NCI-H460 (cell line): ENCODE results near the gene RFC2. TPM values are rescaled to one million over a fixed set of nuclear protein-coding genes. Genes with fewer than 3 reads are reported as not detected.
A peak's percentile ranks its signal among the peaks of the same experiment; 100 is the strongest.
"Not testable (repeated sequence)": the region's sequence is repeated elsewhere in the genome, so short reads cannot be mapped to it uniquely, and the experiment has no call there.

ENCODE experiments used
- DNase-seq: peaks from one replicate; pipeline ENCODE4 v3.0.0-alpha.2; 2016; ENCODE audit warnings: low read depth; ENCODE audit errors: extremely low read depth
- total RNA-seq: library from RNA; depleted of rRNA; stranded (reverse); fragments of >200 nt; shearing (Covaris generic); gene quantifications from 2 replicates; pipeline ENCODE4 v1.2.3, GENCODE V29; 2014

RFC2 gene
- total RNA-seq, 1 experiment from 2014 or later: 30.1 TPM

- DNase-seq: no peak
Measured at GRCh38 chr7:74220229-74220628, 34.0 kb downstream of the RFC2 start.

DNA sequence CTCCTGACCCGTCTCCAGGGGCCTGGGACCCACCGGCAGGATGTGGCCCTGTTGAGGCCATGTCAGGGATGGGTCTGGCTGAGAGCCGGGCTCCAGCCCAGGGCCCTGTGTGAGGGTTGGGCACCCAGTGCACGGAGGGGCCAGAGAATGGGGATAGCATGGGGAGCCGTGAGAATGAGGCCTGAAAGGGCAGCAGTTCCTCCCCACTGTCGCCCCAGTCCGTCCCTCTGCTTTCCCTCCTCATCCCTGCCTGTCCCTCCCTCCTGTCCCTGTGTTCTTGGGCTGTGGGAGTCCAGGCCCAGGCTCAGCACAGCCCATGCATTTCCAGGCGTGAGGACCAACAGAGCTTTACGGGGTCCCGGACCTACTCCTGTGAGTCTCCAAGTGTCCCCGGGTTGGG is 34.8 kb downstream of the RFC2 start:
- DNase-seq: no peak

- DNase-seq: no peak
Measured at GRCh38 chr7:74218343-74218698, 35.9 kb downstream of the RFC2 start.

DNA sequence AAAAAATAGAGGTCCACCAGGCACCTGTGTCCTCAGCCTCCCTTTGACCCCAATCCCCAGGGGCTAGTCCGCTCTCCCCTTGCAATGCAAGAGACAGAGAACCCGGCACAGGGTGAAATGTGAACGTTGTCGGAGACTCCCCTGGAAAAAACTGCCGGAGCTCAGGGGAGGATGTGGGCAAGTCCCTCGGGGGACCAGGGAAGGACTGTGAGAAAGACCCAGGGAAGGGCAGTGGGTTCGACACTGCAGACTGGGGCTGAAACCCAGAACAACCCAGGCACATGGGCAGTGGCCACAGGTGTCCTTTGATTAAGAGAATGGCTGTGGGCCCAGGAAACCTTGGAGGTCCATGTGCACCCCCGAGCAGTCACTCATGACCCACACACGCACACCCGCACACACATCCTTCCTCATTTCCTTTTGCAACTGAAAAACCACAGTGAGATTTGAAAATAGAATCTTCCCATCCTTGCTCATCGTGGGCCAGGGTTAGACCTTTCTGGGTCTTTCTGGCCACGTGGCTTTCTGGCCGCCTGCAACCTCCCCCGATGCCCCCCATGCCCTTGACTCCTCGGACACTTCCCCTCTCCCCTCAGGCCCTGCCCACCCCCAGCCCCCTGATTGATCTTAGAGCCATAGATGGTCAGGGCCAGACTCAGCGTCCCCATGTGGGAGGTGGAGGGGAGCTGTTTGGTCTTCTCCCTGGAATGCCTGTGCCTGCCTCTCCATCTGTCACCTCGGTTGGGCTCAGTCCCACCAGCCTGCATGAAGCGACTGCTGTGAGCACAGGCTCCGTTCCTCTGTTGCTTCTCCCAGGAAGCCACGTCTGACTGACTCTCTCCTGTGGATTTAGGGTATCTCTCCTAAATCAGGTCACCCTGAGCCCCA is 36.5 kb downstream of the RFC2 start:
- DNase-seq: no peak

DNA sequence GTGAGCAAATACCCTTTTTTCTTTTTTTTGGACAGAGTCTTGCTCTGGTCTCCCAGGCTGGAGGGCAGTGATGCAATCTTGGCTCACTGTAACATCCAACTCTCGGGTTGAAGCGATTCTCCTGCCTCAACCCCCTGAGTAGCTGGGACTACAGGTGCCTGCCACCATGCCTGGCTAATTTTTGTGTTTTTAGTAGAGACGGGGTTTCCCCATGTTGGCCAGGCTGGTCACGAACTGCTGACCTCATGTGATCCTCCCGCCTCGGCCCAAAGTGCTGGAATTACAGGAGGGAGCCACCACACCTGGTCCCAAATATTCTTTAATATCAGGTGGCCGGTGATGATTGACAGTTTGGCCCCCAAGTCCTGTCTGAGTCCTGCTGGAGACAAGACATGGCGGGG is 37.8 kb downstream of the RFC2 start:
- no peak for DNase-seq

DNA sequence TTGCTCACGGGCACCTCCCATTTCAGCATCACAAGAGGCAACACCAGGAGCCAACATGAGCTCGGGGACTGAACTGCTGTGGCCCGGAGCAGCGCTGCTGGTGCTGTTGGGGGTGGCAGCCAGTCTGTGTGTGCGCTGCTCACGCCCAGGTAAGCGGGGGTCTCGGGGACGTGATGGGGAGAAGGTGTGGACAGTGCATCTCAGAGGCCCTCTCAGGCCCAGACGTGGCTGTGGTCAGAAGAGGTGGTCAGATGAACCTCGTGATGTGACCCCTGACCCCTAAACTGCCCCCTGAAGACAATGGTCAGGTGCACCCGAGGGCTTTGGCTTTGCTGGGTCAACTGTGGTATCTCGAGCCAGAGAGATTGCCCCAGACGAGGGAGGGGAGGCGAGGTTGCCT is 38.3 kb downstream of the RFC2 start:
- no peak for DNase-seq

DNA sequence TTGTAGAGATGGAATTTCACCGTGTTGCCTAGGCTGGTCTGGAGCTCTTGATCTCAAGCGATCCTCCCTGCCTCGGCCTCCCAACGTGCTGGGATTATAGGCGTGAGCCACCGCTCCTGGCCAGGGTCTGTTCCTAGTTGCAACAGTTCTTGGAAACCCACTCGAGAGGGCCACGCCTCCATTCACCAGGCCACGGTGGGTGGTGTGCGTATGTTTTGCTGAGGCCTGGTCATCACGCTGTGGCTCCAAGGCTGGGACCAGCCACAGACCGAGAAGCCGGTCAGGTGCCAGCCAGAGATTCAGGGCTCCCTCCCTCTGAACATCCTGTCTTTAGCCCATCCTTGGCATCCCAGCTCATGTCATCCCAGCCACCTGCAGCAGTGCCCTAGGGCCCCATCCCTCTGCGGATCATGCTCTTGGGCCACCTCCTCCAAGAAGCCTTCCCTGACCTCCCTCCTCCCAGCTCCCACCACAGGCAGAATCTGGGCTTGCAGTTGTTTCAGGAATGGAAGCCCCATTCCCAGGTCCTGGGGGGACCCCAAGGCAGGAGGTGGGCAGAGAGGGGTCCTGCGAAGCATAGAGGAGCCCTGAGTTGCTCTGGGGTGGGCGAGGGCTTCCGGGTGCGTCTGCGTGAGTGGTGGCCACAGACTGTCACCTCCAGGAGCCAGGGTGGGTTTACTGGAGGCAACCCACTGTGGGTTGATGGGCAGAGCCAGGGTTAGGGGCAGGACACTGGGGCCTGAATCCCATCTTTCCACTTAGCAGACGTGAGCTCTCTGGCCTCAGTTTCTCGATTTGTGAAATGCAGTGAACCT is 39.2 kb downstream of the RFC2 start:
- no peak for DNase-seq

DNA sequence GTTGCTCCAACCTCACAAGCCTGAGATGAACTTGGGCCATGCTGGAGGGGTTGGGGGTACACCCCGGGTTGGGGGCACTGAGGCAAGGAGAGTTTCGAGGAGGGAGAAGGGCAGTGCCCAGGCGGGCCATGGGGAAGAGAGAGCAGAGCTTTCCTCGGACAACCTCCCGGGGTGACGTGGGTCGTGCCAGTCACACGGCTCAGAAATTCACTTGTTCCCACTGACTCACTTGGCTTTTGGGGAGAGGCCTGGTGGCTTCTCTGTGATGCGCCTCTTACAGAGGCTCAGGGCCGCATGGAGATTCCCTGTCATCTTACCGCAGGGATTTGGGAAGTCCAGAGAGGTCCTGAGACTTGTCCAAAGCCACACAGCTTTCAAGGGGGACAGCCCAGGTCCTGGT is 41.5 kb downstream of the RFC2 start:
- DNase-seq: no peak

DNA sequence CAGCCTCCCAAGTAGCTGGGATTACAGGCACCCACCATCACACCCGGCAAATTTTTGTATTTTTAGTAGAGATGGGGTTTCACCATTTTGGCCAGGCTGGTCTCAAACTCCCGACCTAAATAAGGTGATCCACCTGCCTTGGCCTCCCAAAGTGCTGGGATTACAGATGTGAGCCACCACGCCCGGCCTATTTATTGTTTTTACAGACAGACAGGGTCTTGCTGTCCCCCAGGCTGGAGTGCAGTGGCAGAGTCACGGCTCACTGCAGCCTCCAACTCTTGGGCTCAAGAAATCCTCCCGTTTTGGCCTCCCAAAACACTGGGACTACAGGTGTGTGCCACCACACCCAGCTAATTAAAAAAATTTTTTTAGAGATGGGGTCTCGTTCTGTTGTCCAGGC is 46.0 kb downstream of the RFC2 start:
- not testable (repeated sequence) for DNase-seq

- DNase-seq: no peak
Measured at GRCh38 chr7:74207586-74207985, 46.6 kb downstream of the RFC2 start.

DNA sequence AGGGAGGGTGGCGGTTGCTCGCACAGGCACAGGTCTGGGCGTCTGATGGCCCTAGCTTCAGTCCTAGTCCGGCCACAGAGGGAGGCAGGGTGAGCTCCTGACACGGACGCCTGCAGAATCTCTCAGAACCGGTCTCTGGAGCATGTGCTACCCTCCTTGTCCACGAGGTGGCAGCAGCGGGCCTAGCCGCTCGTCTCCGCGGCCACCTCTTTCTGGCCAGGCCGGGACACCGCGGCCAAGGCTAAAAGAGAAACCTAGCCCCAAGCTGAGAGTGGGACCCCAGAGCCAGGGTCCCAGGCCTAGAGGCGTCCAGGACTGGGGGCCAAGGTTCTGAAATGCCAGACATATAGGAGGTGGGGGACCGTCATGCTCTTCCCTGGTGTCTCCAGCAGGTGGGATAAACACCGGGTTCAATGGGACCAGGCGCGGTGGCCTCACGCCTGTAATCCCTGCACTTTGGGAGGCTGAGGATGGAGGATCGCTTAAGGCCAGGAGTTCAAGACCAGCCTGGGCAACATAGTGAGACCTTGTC is 47.5 kb downstream of the RFC2 start:
- DNase-seq: peak; percentile 81

- DNase-seq: not testable (repeated sequence)
Measured at GRCh38 chr7:74206052-74206451, 48.1 kb downstream of the RFC2 start.

- DNase-seq: no peak
Measured at GRCh38 chr7:74203956-74204618, 50.1 kb downstream of the RFC2 start.

GRCh38 chr7:74202841-74203556 is 51.2 kb downstream of the RFC2 start:
- DNase-seq: peak; percentile 72

GRCh38 chr7:74199551-74200355 is 54.4 kb downstream of the RFC2 start:
- DNase-seq: no peak

DNA sequence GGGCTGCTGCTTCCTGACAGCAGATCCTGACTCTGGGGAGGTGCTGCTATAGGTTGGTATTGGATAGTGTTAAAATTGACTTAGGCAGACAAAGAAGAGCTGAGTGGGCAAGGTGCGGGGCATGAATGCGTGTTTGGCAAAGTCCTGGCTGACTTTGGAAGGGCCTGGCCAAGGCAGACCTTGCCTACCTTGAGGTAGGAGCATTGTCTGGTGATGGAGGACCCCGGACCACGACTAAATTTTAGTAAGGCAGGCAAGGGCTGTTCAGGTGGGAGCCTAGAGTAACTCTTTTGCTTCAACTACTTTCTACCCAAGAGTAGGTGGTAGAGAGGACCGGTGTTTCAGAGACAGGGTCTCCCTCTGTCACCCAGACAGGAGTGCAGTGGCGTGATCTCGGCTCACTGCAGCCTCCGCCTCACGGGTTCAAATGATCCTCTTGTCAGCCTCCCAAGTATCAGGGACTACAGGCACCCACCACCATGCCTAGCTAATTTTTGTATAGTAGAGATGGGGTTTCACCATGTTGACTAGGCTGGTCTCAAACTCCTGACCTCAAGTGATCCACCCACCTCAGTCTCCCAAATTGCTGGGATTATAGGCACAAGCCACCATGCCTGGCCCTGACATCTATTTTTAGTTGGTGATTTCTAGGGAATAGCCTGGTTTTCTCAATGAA is 56.6 kb downstream of the RFC2 start:
- no peak for DNase-seq

- DNase-seq: not testable (repeated sequence)
Measured at GRCh38 chr7:74195968-74196654, 58.1 kb downstream of the RFC2 start.

GRCh38 chr7:74195139-74195860 is 58.9 kb downstream of the RFC2 start:
- not testable (repeated sequence) for DNase-seq
